HL-60/S4 treated with phorbol 12-myristate 13-acetate at 8.2 ng/mL for 4 days and 3 days (cell line): ENCODE data around the gene TDRD12.
"Not testable (repeated sequence)": the region's sequence is repeated elsewhere in the genome, so short reads cannot be mapped to it uniquely, and the experiment has no call there.

Source experiments
- in situ Hi-C: fragments of 300-500 bp; cut with MboI; formaldehyde crosslinking; loops from 2 replicates; pipeline ENCODE4 v1.15.0; 2022; ENCODE audit warnings: low sequenced_read_pairs

TDRD12 gene

GRCh38 chr19:32865326-32865725 is 145.8 kb downstream of the TDRD12 start:
- in situ Hi-C loops, result no loop called here

GRCh38 chr19:32866061-32866460 is 146.5 kb downstream of the TDRD12 start:
- in situ Hi-C loops, result no loop called here

- in situ Hi-C loops, result no loop called here
Measured at GRCh38 chr19:32866564-32867265, 147.1 kb downstream of the TDRD12 start.

- in situ Hi-C loops, result not testable (repeated sequence)
Measured at GRCh38 chr19:32867436-32867835, 147.9 kb downstream of the TDRD12 start.

- in situ Hi-C loops, result no loop called here
Measured at GRCh38 chr19:32868206-32868950, 148.8 kb downstream of the TDRD12 start.

- in situ Hi-C loops, result no loop called here
Measured at GRCh38 chr19:32869369-32869965, 149.9 kb downstream of the TDRD12 start, which contains the start of gene SLC7A9. TSS of gene SLC7A9 (minus strand) at chr19:32869767. CDS start at chr19:32868534, 1,233 bp downstream.

- in situ Hi-C loops, result no loop called here
Measured at GRCh38 chr19:32869966-32870573, 150.5 kb downstream of the TDRD12 start.

- in situ Hi-C loops, result no loop called here
Measured at GRCh38 chr19:32870981-32871451, 151.4 kb downstream of the TDRD12 start.

GRCh38 chr19:32872391-32872790 is 152.8 kb downstream of the TDRD12 start:
- in situ Hi-C loops, result no loop called here

GRCh38 chr19:32873247-32873959 is 153.8 kb downstream of the TDRD12 start:
- in situ Hi-C loops, result no loop called here

- in situ Hi-C loops, result no loop called here
Measured at GRCh38 chr19:32874605-32875004, 155.0 kb downstream of the TDRD12 start.

- in situ Hi-C loops, result no loop called here
Measured at GRCh38 chr19:32875428-32875827, 155.9 kb downstream of the TDRD12 start.

GRCh38 chr19:32876236-32876918 is 156.8 kb downstream of the TDRD12 start:
- in situ Hi-C loops, result no loop called here

GRCh38 chr19:32876919-32877285 is 157.3 kb downstream of the TDRD12 start:
- in situ Hi-C loops, result no loop called here
